ENCODE results near the gene CCSER1.
"Not testable (repeated sequence)": the region's sequence is repeated elsewhere in the genome, so short reads cannot be mapped to it uniquely, and the experiment has no call there.

Gene CCSER1

GRCh38 chr4:90641861-90642599 is 514.8 kb downstream of the CCSER1 start:
- 52 to 53% methylated on average over 3 to 5 of the region's 7 CpGs for WGBS, 2 experiments (ENCODE audit: insufficient coverage in 2 of 2)
- Histone ChIP-seq H3K27ac (ENCODE audit: low read depth, low read length, severe bottlenecking) (no peak overlapping the region), H3K4me1 (ENCODE audit: control insufficient read depth, insufficient read depth, low read length, poor library complexity, severe bottlenecking) (no peaks in the 10 kb centered on the region), H3K9me3 (ENCODE audit: control insufficient read depth, low read length) (no peaks in the 10 kb centered on the region), H3K4me3 (ENCODE audit: extremely low read depth, insufficient read depth, low read length, poor library complexity, severe bottlenecking) (no peak overlapping the region), H3K36me3 (ENCODE audit: control insufficient read depth, insufficient read depth, low read length) (no peaks in the 10 kb centered on the region)

GRCh38 chr4:90643156-90643555 is 516.0 kb downstream of the CCSER1 start:
- H3K27ac ChIP-seq (ENCODE audit: low read depth, low read length, severe bottlenecking): no peak overlapping the region
- WGBS, 2 experiments (ENCODE audit: insufficient coverage in 2 of 2): no CpG with 5 or more reads among the region's 1 CpG
- H3K4me1 ChIP-seq (ENCODE audit: control insufficient read depth, insufficient read depth, low read length, poor library complexity, severe bottlenecking): no peaks in the 10 kb centered on the region
- no peaks in the 10 kb centered on the region for H3K9me3 ChIP-seq (ENCODE audit: control insufficient read depth, low read length)
- H3K4me3 ChIP-seq (ENCODE audit: extremely low read depth, insufficient read depth, low read length, poor library complexity, severe bottlenecking): no peak overlapping the region
- H3K36me3 ChIP-seq (ENCODE audit: control insufficient read depth, insufficient read depth, low read length): no peaks in the 10 kb centered on the region

- H3K27ac ChIP-seq (ENCODE audit: low read depth, low read length, severe bottlenecking): no peak overlapping the region
- no peaks in the 10 kb centered on the region for H3K4me1 ChIP-seq (ENCODE audit: control insufficient read depth, insufficient read depth, low read length, poor library complexity, severe bottlenecking)
- H3K9me3 ChIP-seq (ENCODE audit: control insufficient read depth, low read length): no peaks in the 10 kb centered on the region
- H3K4me3 ChIP-seq (ENCODE audit: extremely low read depth, insufficient read depth, low read length, poor library complexity, severe bottlenecking): no peak overlapping the region
- H3K36me3 ChIP-seq (ENCODE audit: control insufficient read depth, insufficient read depth, low read length): no peaks in the 10 kb centered on the region
Observed at GRCh38 chr4:90648311-90648710, 521.1 kb downstream of the CCSER1 start.

- Histone ChIP-seq H3K4me1 (ENCODE audit: control insufficient read depth, insufficient read depth, low read length, poor library complexity, severe bottlenecking) (no peaks in the 10 kb centered on the region), H3K36me3 (ENCODE audit: control insufficient read depth, insufficient read depth, low read length) (no peaks in the 10 kb centered on the region), H3K4me3 (ENCODE audit: extremely low read depth, insufficient read depth, low read length, poor library complexity, severe bottlenecking) (no peak overlapping the region), H3K27ac (ENCODE audit: low read depth, low read length, severe bottlenecking) (no peak overlapping the region), H3K9me3 (ENCODE audit: control insufficient read depth, low read length) (no peaks in the 10 kb centered on the region)
- WGBS, 2 experiments (ENCODE audit: insufficient coverage in 2 of 2): no CpG with 5 or more reads among the region's 2 CpGs
Observed at GRCh38 chr4:90648791-90649190, 521.6 kb downstream of the CCSER1 start.

GRCh38 chr4:90660672-90661071 is 533.5 kb downstream of the CCSER1 start:
- H3K4me3 ChIP-seq (ENCODE audit: extremely low read depth, insufficient read depth, low read length, poor library complexity, severe bottlenecking): no peak overlapping the region
- H3K4me1 ChIP-seq (ENCODE audit: control insufficient read depth, insufficient read depth, low read length, poor library complexity, severe bottlenecking): no peaks in the 10 kb centered on the region
- H3K9me3 ChIP-seq (ENCODE audit: control insufficient read depth, low read length): no peaks in the 10 kb centered on the region
- no peak overlapping the region for H3K27ac ChIP-seq (ENCODE audit: low read depth, low read length, severe bottlenecking)
- H3K36me3 ChIP-seq (ENCODE audit: control insufficient read depth, insufficient read depth, low read length): no peaks in the 10 kb centered on the region
- 100% methylated on average over 1 of the region's 3 CpGs; no CpG with 5 or more reads in 1 of the 2 experiments for WGBS, 2 experiments (ENCODE audit: insufficient coverage in 2 of 2)

GRCh38 chr4:90670183-90670582 is 543.0 kb downstream of the CCSER1 start:
- WGBS, 2 experiments (ENCODE audit: insufficient coverage in 2 of 2): 80 to 100% methylated on average over 2 to 3 of the region's 4 CpGs
- H3K27ac ChIP-seq (ENCODE audit: low read depth, low read length, severe bottlenecking): no peak overlapping the region

GRCh38 chr4:90689739-90690138 is 562.5 kb downstream of the CCSER1 start:
- Histone ChIP-seq H3K9me3 (ENCODE audit: control insufficient read depth, low read length) (no peaks in the 10 kb centered on the region), H3K36me3 (ENCODE audit: control insufficient read depth, insufficient read depth, low read length) (no peaks in the 10 kb centered on the region), H3K27ac (ENCODE audit: low read depth, low read length, severe bottlenecking) (no peak overlapping the region), H3K4me3 (ENCODE audit: extremely low read depth, insufficient read depth, low read length, poor library complexity, severe bottlenecking) (no peak overlapping the region), H3K4me1 (ENCODE audit: control insufficient read depth, insufficient read depth, low read length, poor library complexity, severe bottlenecking) (no peaks in the 10 kb centered on the region)
- 100% methylated on average over 1 of the region's 1 CpG; no CpG with 5 or more reads in 1 of the 2 experiments for WGBS, 2 experiments (ENCODE audit: insufficient coverage in 2 of 2)

More at GRCh38 chr4:90670183-90670582, 543.0 kb downstream of the CCSER1 start:
- H3K4me1 ChIP-seq (ENCODE audit: control insufficient read depth, insufficient read depth, low read length, poor library complexity, severe bottlenecking): no peaks in the 10 kb centered on the region
- no peaks in the 10 kb centered on the region for H3K9me3 ChIP-seq (ENCODE audit: control insufficient read depth, low read length)
- no peaks in the 10 kb centered on the region for H3K36me3 ChIP-seq (ENCODE audit: control insufficient read depth, insufficient read depth, low read length)
- no peak overlapping the region for H3K4me3 ChIP-seq (ENCODE audit: extremely low read depth, insufficient read depth, low read length, poor library complexity, severe bottlenecking)

- H3K27ac ChIP-seq (ENCODE audit: low read depth, low read length, severe bottlenecking): no peak overlapping the region
- no peaks in the 10 kb centered on the region for H3K36me3 ChIP-seq (ENCODE audit: control insufficient read depth, insufficient read depth, low read length)
Observed at GRCh38 chr4:90695411-90695810, 568.2 kb downstream of the CCSER1 start.

GRCh38 chr4:90705501-90705900 is 578.3 kb downstream of the CCSER1 start:
- not testable (repeated sequence) for H3K9me3 ChIP-seq (ENCODE audit: control insufficient read depth, low read length); H3K36me3 ChIP-seq (ENCODE audit: control insufficient read depth, insufficient read depth, low read length); H3K27ac ChIP-seq (ENCODE audit: low read depth, low read length, severe bottlenecking); H3K4me1 ChIP-seq (ENCODE audit: control insufficient read depth, insufficient read depth, low read length, poor library complexity, severe bottlenecking); H3K4me3 ChIP-seq (ENCODE audit: extremely low read depth, insufficient read depth, low read length, poor library complexity, severe bottlenecking)
- 89 to 100% methylated on average over 6 of the region's 6 CpGs for WGBS, 2 experiments (ENCODE audit: insufficient coverage in 2 of 2)

More at GRCh38 chr4:90695411-90695810, 568.2 kb downstream of the CCSER1 start:
- H3K9me3 ChIP-seq (ENCODE audit: control insufficient read depth, low read length): no peaks in the 10 kb centered on the region
- no peaks in the 10 kb centered on the region for H3K4me1 ChIP-seq (ENCODE audit: control insufficient read depth, insufficient read depth, low read length, poor library complexity, severe bottlenecking)
- H3K4me3 ChIP-seq (ENCODE audit: extremely low read depth, insufficient read depth, low read length, poor library complexity, severe bottlenecking): no peak overlapping the region

- no peak overlapping the region for H3K27ac ChIP-seq (ENCODE audit: low read depth, low read length, severe bottlenecking)
- H3K4me1 ChIP-seq (ENCODE audit: control insufficient read depth, insufficient read depth, low read length, poor library complexity, severe bottlenecking): no peaks in the 10 kb centered on the region
- no peaks in the 10 kb centered on the region for H3K36me3 ChIP-seq (ENCODE audit: control insufficient read depth, insufficient read depth, low read length)
- WGBS, 2 experiments (ENCODE audit: insufficient coverage in 2 of 2): no CpG with 5 or more reads among the region's 1 CpG
- no peaks in the 10 kb centered on the region for H3K9me3 ChIP-seq (ENCODE audit: control insufficient read depth, low read length)
- H3K4me3 ChIP-seq (ENCODE audit: extremely low read depth, insufficient read depth, low read length, poor library complexity, severe bottlenecking): no peak overlapping the region
Observed at GRCh38 chr4:90715242-90715641, 588.0 kb downstream of the CCSER1 start.

- Histone ChIP-seq H3K4me1 (ENCODE audit: control insufficient read depth, insufficient read depth, low read length, poor library complexity, severe bottlenecking) (no peaks in the 10 kb centered on the region), H3K4me3 (ENCODE audit: extremely low read depth, insufficient read depth, low read length, poor library complexity, severe bottlenecking) (no peak overlapping the region), H3K36me3 (ENCODE audit: control insufficient read depth, insufficient read depth, low read length) (no peaks in the 10 kb centered on the region), H3K9me3 (ENCODE audit: control insufficient read depth, low read length) (no peaks in the 10 kb centered on the region), H3K27ac (ENCODE audit: low read depth, low read length, severe bottlenecking) (no peak overlapping the region)
- 90 to 95% methylated on average over 9 to 10 of the region's 10 CpGs for WGBS, 2 experiments (ENCODE audit: insufficient coverage in 2 of 2)
Observed at GRCh38 chr4:90718931-90719330, 591.7 kb downstream of the CCSER1 start.

Measured in mesodermal cell (in vitro differentiated cells).